Duodenal mucosa (tissue), 2 donors: ENCODE measurements around the gene RPL18.

Source experiments
- H3K27ac ChIP-seq: one replicate; pipeline ENCODE4 v1.7.0; 2013; ENCODE audit warnings: low read depth, low read length
- H3K27me3 ChIP-seq, 2 donors: one replicate each; pipeline ENCODE4 v1.7.0; 2013; ENCODE audit warnings: low read length in 2 of 2, control low read depth in 1 of 2; ENCODE audit not compliant: insufficient read depth in 2 of 2, control insufficient read depth in 1 of 2
- H3K36me3 ChIP-seq, 2 donors: one replicate each; pipeline ENCODE4 v1.7.0; 2013; ENCODE audit warnings: low read length in 2 of 2, control low read depth in 1 of 2; ENCODE audit not compliant: insufficient read depth in 2 of 2, control insufficient read depth in 1 of 2
- H3K4me1 ChIP-seq, 2 donors: one replicate each; pipeline ENCODE4 v1.7.0; 2013; ENCODE audit warnings: low read length in 2 of 2, control low read depth in 1 of 2; ENCODE audit not compliant: insufficient read depth in 2 of 2, control insufficient read depth in 1 of 2
- H3K4me3 ChIP-seq, 2 donors: one replicate each; pipeline ENCODE4 v1.7.0; 2013; ENCODE audit warnings: low read length in 2 of 2, low read depth in 1 of 2
- H3K9ac ChIP-seq, 2 donors: one replicate each; pipeline ENCODE4 v1.7.0; 2013; ENCODE audit warnings: low read length in 2 of 2, low read depth in 1 of 2
- H3K9me3 ChIP-seq, 2 donors: one replicate each; pipeline ENCODE4 v1.7.0; 2013; ENCODE audit warnings: low read length in 2 of 2, control low read depth in 1 of 2; ENCODE audit not compliant: control insufficient read depth in 1 of 2

RPL18 gene

DNA sequence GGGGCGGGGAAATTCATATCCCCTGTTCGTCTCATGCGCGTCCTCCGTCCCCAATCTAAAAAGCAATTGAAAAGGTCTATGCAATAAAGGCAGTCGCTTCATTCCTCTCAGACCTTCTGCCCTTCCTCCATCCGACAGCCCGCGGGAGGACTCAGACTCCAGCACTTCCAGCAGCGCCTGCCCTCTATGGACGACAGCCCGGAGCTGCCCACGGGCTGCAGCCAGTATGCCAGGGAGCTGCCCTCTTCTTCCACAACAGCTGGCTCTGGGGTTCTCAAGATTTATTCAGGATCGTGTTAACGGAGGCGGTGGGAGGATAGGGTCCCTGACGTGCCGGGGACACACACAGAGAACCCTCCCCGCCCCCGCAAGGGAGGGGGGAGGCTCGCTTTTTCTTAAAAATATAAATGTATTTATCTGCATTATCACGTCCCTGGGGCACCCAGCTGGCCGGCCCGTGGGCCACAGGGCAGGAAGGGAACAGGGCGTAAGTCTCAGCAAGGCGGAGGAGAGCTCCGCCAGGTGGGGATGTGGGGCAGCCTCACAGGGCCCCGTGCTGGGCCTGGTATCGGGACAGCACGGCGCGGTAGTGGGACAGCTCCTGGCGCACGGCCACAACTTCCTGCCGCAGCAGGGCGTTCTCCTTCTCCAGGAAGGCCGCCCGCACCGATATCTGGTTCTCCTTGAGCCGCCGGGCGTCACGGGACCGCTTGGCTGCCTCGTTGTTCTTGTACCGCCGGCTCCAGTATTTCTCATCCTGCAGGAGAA is 11.5 kb upstream of the RPL18 start:
- Histone ChIP-seq H3K36me3 (peaks cover 4 to 20% of the 10 kb centered on the region in 2 donors), H3K27me3 (no peaks in the 10 kb centered on the region), H3K9me3 (no peaks in the 10 kb centered on the region), H3K27ac (peak overlapping the region; percentile 82), H3K9ac (peak overlapping the region; percentile 63 to 64), H3K4me1 (peaks cover 59 to 62% of the 10 kb centered on the region in 2 donors), H3K4me3 (peak overlapping the region in 1 of 2 donors; percentile 23)

DNA sequence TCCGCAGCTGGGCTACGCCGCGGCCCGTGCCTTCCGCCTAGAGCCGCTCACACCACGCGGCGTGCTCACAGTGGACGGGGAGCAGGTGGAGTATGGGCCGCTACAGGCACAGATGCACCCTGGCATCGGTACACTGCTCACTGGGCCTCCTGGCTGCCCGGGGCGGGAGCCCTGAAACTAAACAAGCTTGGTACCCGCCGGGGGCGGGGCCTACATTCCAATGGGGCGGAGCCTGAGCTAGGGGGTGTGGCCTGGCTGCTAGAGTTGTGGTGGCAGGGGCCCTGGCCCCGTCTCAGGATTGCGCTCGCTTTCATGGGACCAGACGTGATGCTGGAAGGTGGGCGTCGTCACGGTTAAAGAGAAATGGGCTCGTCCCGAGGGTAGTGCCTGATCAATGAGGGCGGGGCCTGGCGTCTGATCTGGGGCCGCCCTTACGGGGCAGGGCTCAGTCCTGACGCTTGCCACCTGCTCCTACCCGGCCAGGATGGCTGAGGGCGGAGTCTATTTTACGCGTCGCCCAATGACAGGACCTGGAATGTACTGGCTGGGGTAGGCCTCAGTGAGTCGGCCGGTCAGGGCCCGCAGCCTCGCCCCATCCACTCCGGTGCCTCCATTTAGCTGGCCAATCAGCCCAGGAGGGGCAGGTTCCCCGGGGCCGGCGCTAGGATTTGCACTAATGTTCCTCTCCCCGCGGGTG is 10.8 kb upstream of the RPL18 start:
- no peak overlapping the region for H3K4me3 ChIP-seq
- H3K27me3 ChIP-seq: no peaks in the 10 kb centered on the region
- peak overlapping the region; percentile 63 to 64 for H3K9ac ChIP-seq
- no peaks in the 10 kb centered on the region for H3K9me3 ChIP-seq
- H3K36me3 ChIP-seq: peaks cover 4 to 20% of the 10 kb centered on the region in 2 donors
- peaks cover 53 to 57% of the 10 kb centered on the region in 2 donors for H3K4me1 ChIP-seq
- peak overlapping the region; percentile 82 for H3K27ac ChIP-seq

DNA sequence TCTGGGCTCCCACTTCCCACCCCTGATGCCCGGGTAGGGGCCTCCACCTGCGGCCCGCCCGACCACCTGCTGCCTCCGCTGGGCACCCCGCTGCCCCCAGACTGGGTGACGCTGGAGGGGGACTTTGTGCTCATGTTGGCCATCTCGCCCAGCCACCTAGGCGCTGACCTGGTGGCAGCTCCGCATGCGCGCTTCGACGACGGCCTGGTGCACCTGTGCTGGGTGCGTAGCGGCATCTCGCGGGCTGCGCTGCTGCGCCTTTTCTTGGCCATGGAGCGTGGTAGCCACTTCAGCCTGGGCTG is 10.3 kb upstream of the RPL18 start:
- Histone ChIP-seq H3K4me1 (peaks cover 51 to 54% of the 10 kb centered on the region in 2 donors), H3K27ac (peak overlapping the region; percentile 70), H3K9ac (peak overlapping the region in 1 of 2 donors; percentile 64), H3K4me3 (no peak overlapping the region), H3K9me3 (no peaks in the 10 kb centered on the region), H3K36me3 (peaks cover 4 to 20% of the 10 kb centered on the region in 2 donors), H3K27me3 (no peaks in the 10 kb centered on the region)

DNA sequence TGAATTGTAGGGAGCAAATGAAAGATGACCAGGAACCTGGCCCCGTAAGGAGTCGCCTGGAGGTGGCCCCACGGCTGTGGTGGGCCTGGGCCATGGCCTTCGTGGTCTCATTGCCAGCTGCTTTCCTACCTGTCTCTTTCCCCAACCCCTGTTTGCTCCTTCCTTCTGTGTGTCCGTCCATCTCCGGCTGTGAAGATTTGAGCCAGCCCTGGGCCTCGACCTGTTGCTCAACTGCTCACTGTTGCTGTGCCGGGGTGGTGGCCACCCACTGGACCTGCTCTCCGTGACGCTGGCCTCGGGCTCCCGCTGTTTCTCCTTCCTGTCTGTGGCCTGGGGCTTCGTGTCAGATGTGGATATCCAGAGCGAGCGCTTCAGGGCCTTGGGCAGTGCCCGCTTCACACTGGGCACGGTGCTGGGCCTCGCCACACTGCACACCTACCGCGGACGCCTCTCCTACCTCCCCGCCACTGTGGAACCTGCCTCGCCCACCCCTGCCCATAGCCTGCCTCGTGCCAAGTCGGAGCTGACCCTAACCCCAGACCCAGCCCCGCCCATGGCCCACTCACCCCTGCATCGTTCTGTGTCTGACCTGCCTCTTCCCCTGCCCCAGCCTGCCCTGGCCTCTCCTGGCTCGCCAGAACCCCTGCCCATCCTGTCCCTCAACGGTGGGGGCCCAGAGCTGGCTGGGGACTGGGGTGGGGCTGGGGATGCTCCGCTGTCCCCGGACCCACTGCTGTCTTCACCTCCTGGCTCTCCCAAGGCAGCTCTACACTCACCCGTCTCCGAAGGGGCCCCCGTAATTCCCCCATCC is 9.7 kb upstream of the RPL18 start:
- peaks cover 4 to 20% of the 10 kb centered on the region in 2 donors for H3K36me3 ChIP-seq
- no peaks in the 10 kb centered on the region for H3K27me3 ChIP-seq
- H3K4me3 ChIP-seq: no peak overlapping the region
- H3K27ac ChIP-seq: no peak overlapping the region
- no peaks in the 10 kb centered on the region for H3K9me3 ChIP-seq
- no peak overlapping the region for H3K9ac ChIP-seq
- H3K4me1 ChIP-seq: peaks cover 48 to 51% of the 10 kb centered on the region in 2 donors

DNA sequence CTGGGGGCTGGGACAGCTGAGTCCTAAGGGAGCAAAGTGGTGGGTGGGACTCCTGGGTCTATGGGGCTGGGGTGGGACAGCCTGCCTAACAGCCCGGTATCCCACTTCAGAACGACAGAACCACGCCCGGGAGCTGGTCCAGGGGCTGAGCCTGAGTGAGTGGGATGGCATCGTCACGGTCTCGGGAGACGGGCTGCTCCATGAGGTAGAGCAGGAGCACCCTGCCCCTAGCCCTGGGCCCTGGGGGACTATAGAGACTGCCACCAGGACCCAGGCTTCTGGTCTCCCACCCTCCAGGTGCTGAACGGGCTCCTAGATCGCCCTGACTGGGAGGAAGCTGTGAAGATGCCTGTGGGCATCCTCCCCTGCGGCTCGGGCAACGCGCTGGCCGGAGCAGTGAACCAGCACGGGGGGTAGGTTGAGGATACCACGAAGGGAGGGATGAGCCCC is 8.9 kb upstream of the RPL18 start:
- H3K4me1 ChIP-seq: peaks cover 46 to 49% of the 10 kb centered on the region in 2 donors
- H3K27ac ChIP-seq: peak overlapping the region; percentile 69
- no peaks in the 10 kb centered on the region for H3K27me3 ChIP-seq
- H3K9me3 ChIP-seq: no peaks in the 10 kb centered on the region
- peaks cover 4 to 20% of the 10 kb centered on the region in 2 donors for H3K36me3 ChIP-seq
- H3K9ac ChIP-seq: peak overlapping the region; percentile 49 to 51
- peak overlapping the region; percentile 32 to 46 for H3K4me3 ChIP-seq

DNA sequence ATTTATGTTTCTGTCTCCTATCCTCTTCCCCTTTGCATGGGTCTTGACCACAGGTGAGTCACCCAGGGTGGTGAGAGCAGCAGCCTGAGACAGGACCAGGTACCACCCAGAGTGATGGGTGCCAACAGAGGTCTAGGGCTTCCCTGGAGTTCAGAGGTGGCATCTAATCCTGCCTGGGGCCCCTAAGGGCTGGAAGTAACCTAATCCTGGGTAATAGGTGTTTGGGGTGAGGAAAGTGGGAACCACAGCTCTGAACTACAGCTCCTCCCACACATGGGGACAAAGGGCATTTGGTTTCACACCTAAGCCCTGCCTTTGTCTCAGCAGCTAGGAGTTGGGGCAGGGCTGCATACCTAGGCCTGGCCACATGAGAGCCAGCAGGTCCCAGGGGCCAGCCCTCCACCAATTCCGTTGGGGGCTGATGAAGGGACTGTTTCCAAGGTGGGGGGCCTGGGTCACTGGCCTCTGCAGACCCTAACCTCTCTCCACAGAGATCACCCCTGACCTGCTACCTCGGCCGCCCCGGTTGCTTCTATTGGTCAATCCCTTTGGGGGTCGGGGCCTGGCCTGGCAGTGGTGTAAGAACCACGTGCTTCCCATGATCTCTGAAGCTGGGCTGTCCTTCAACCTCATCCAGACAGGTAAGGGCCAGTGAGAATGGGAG is 8.4 kb upstream of the RPL18 start:
- H3K36me3 ChIP-seq: peaks cover 4 to 16% of the 10 kb centered on the region in 2 donors
- H3K9me3 ChIP-seq: no peaks in the 10 kb centered on the region
- peaks cover 40 to 44% of the 10 kb centered on the region in 2 donors for H3K4me1 ChIP-seq
- peak overlapping the region; percentile 49 to 51 for H3K9ac ChIP-seq
- peak overlapping the region; percentile 69 for H3K27ac ChIP-seq
- peak overlapping the region; percentile 40 to 46 for H3K4me3 ChIP-seq
- no peaks in the 10 kb centered on the region for H3K27me3 ChIP-seq

DNA sequence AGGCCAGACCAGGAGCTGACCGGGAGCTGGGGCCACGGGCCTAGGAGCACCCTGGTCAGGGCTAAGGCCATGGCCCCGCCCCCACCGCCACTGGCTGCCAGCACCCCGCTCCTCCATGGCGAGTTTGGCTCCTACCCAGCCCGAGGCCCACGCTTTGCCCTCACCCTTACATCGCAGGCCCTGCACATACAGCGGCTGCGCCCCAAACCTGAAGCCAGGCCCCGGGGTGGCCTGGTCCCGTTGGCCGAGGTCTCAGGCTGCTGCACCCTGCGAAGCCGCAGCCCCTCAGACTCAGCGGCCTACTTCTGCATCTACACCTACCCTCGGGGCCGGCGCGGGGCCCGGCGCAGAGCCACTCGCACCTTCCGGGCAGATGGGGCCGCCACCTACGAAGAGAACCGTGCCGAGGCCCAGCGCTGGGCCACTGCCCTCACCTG is 6.9 kb upstream of the RPL18 start:
- H3K9me3 ChIP-seq: no peaks in the 10 kb centered on the region
- peaks cover 0 to 7% of the 10 kb centered on the region in 2 donors for H3K36me3 ChIP-seq
- H3K4me1 ChIP-seq: peaks cover 34 to 37% of the 10 kb centered on the region in 2 donors
- peak overlapping the region; percentile 62 to 70 for H3K4me3 ChIP-seq
- peak overlapping the region; percentile 77 to 87 for H3K9ac ChIP-seq
- peak overlapping the region; percentile 20 for H3K27ac ChIP-seq
- H3K27me3 ChIP-seq: no peaks in the 10 kb centered on the region

DNA sequence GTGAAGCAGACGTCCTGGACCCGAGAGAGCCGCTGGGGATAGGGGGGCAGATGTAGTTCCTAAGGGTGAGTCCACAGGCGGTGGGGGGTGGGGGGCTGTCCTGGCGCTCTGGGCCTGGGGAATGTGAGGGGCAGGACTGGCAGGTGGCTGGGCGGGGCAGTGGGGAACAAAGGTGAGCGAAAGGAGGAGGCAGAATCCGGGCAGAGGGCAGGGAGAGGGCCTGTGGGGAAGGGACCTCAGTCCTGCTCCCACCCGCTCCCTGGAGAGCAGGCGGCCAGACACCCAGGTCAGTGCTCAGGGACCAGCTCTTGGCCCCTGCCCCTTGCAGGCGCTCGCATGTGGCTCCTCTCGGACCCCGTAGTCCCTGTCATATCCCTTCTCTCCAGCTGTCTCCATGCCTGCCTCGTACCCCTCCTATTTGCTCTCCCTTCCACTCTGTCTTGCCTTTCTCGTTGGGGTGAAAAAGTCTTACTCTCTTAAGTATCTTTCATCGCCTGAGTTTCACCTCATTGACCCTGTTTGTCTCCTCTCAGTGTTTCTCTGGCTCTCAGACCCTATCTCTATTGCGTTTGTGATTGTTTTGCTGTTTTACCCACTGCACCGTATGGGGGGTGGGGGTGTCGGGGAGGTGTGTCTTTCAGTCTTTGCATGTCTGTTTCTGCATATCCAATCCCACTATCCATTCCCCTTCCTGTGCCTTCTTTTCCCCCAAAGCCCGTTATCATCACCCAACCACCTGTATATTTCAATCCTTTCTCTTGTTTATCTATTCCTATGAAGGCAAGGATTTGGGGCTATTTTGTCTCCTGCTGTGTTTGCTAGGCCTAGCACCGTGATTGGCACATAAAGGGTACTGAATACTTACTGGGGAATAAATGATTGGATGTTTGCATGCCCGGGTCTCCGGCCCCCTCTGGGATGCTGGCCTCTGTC is 6.1 kb upstream of the RPL18 start:
- Histone ChIP-seq H3K9me3 (no peaks in the 10 kb centered on the region), H3K27ac (peak overlapping the region; percentile 78), H3K36me3 (peaks cover 0 to 7% of the 10 kb centered on the region in 2 donors), H3K9ac (peak overlapping the region; percentile 77 to 87), H3K4me1 (peaks cover 27 to 28% of the 10 kb centered on the region in 2 donors), H3K4me3 (peak overlapping the region; percentile 62 to 70), H3K27me3 (no peaks in the 10 kb centered on the region)
